Activated T-helper 2 cell treated with anti-CD3 and anti-CD28 coated beads, Interferon-gamma antibody, Interleukin-2, Interleukin-4, amounts not matched to agents 10 μg/mL and 5 μg/mL and 100 μg/mL, durations not matched to agents 14 hours and 24 hours and 36 hours (primary cell): ENCODE results near the gene NME3. TPM values are rescaled to one million over a fixed set of nuclear protein-coding genes. Genes with fewer than 3 reads are reported as not detected.

Source experiments
- DNase-seq: peaks from one replicate; pipeline ENCODE4 v3.0.0; 2021; ENCODE audit warnings: low spot score
- H3K27ac Mint-ChIP-seq: one replicate; pipeline ENCODE4 v1.8.0; 2021; ENCODE audit warnings: mixed read lengths
- H3K27me3 Mint-ChIP-seq: one replicate; pipeline ENCODE4 v1.8.0; 2021; ENCODE audit warnings: low read depth, mixed read lengths
- H3K36me3 Mint-ChIP-seq: one replicate; pipeline ENCODE4 v1.8.0; 2021; ENCODE audit warnings: low read depth, mixed read lengths
- H3K4me1 Mint-ChIP-seq: one replicate; pipeline ENCODE4 v1.8.0; 2021; ENCODE audit warnings: low read depth, mixed read lengths
- H3K4me3 Mint-ChIP-seq: one replicate; pipeline ENCODE4 v1.8.0; 2021; ENCODE audit warnings: low read depth, mild to moderate bottlenecking, moderate library complexity, mixed read lengths
- H3K9me3 Mint-ChIP-seq: one replicate; pipeline ENCODE4 v1.8.0; 2021; ENCODE audit warnings: mixed read lengths
- intact Hi-C: fragments of 100-400 bp; cut with micrococcal nuclease; formaldehyde crosslinking; loops from one replicate; pipeline ENCODE4 v1.15.1; 2023
- total RNA-seq: library from RNA; stranded (reverse); gene quantifications from 2 replicates; pipeline ENCODE4 v1.2.3, GENCODE V29; 2022

Gene NME3
- total RNA-seq, 1 donor from 2014 or later = 46.1 TPM

- Mint-ChIP-seq H3K4me3 (peak within 1 kb of the TSS; percentile 90), H3K9me3 (no peaks in the 10 kb centered on the region), H3K27me3 (no peaks in the 10 kb centered on the region), H3K27ac (peak within 1 kb of the TSS; percentile 83), H3K4me1 (peaks cover 11% of the 10 kb centered on the region), H3K36me3 (peaks cover 11% of the 10 kb centered on the region)
- peak; percentile 99 for DNase-seq
- intact Hi-C loops = loop anchor here (1.0 to 5.0 kb wide), 6 partner anchors 9 to 362 kb away; partner anchors contain the start of genes FAHD1, HAGH, MAPK8IP3 and MRPS34
These were observed 11.3 kb upstream of the NME3 start, which contains the start of the genes NUBP2 and SPSB3 for GRCh38 chr16:1782408-1783264. Gene NUBP2 (plus strand): TSS chr16:1782960. CDS start chr16:1783021, 61 bp downstream. Gene SPSB3 (minus strand): TSS chr16:1782571. CDS start chr16:1781483, 1,088 bp downstream.

- intact Hi-C loops = loop anchor here (1.0 to 5.0 kb wide), 6 partner anchors 9 to 362 kb away; partner anchors contain the start of genes FAHD1, HAGH, MAPK8IP3 and MRPS34
- Mint-ChIP-seq H3K27ac (peak overlapping the region; percentile 67), H3K9me3 (no peaks in the 10 kb centered on the region), H3K36me3 (peaks cover 11% of the 10 kb centered on the region), H3K4me3 (peak overlapping the region; percentile 82), H3K4me1 (peaks cover 11% of the 10 kb centered on the region), H3K27me3 (no peaks in the 10 kb centered on the region)
- DNase-seq = peak; percentile 35
These were observed 10.5 kb upstream of the NME3 start for GRCh38 chr16:1781758-1782407.

GRCh38 chr16:1781254-1781653 lies 9.9 kb upstream of the NME3 start:
- no peaks in the 10 kb centered on the region for H3K27me3 Mint-ChIP-seq
- H3K4me1 Mint-ChIP-seq = peaks cover 11% of the 10 kb centered on the region
- H3K4me3 Mint-ChIP-seq = peak overlapping the region; percentile 82
- peaks cover 11% of the 10 kb centered on the region for H3K36me3 Mint-ChIP-seq
- no peaks in the 10 kb centered on the region for H3K9me3 Mint-ChIP-seq
- intact Hi-C loops = loop anchor here (5.0 kb wide), 1 partner anchor 74 kb away; the partner anchor contains the start of gene MAPK8IP3
- no peak for DNase-seq
- peak overlapping the region; percentile 67 for H3K27ac Mint-ChIP-seq

- Mint-ChIP-seq H3K9me3 (no peaks in the 10 kb centered on the region), H3K4me3 (peak overlapping the region; percentile 82), H3K27ac (no peak overlapping the region), H3K36me3 (peaks cover 11% of the 10 kb centered on the region), H3K4me1 (peaks cover 11% of the 10 kb centered on the region), H3K27me3 (no peaks in the 10 kb centered on the region)
- DNase-seq = no peak
- intact Hi-C loops = loop anchor here (5.0 kb wide), 1 partner anchor 73 kb away; the partner anchor contains the start of gene MAPK8IP3
These were observed 9.3 kb upstream of the NME3 start for GRCh38 chr16:1780677-1781072.

GRCh38 chr16:1779741-1780676 lies 8.7 kb upstream of the NME3 start:
- peaks cover 11% of the 10 kb centered on the region for H3K4me1 Mint-ChIP-seq
- peaks cover 4% of the 10 kb centered on the region for H3K36me3 Mint-ChIP-seq
- DNase-seq = no peak
- intact Hi-C loops = loop anchor here (5.0 to 10.0 kb wide), 2 partner anchors 73 to 475 kb away; partner anchors contain the start of genes MAPK8IP3 and UBE2I
- peak overlapping the region; percentile 30 for H3K4me3 Mint-ChIP-seq
- H3K9me3 Mint-ChIP-seq = no peaks in the 10 kb centered on the region
- no peak overlapping the region for H3K27ac Mint-ChIP-seq
- H3K27me3 Mint-ChIP-seq = no peaks in the 10 kb centered on the region

- intact Hi-C loops = loop anchor here (10.0 kb wide), 1 partner anchor 474 kb away; the partner anchor contains the start of gene UBE2I
- no peak for DNase-seq
- Mint-ChIP-seq H3K4me1 (peaks cover 11% of the 10 kb centered on the region), H3K27ac (no peak overlapping the region), H3K36me3 (peaks cover 4% of the 10 kb centered on the region), H3K9me3 (no peaks in the 10 kb centered on the region), H3K27me3 (no peaks in the 10 kb centered on the region), H3K4me3 (no peak overlapping the region)
These were observed 7.9 kb upstream of the NME3 start for GRCh38 chr16:1779234-1779701.

GRCh38 chr16:1778200-1779179 lies 7.1 kb upstream of the NME3 start:
- H3K4me1 Mint-ChIP-seq = peaks cover 14% of the 10 kb centered on the region
- intact Hi-C loops = loop anchor here (10.0 kb wide), 1 partner anchor 474 kb away; the partner anchor contains the start of gene UBE2I

GRCh38 chr16:1777375-1778199 lies 6.2 kb upstream of the NME3 start:
- H3K36me3 Mint-ChIP-seq = peaks cover 3% of the 10 kb centered on the region
- H3K4me1 Mint-ChIP-seq = peaks cover 12% of the 10 kb centered on the region
- no peaks in the 10 kb centered on the region for H3K9me3 Mint-ChIP-seq
- no peak overlapping the region for H3K4me3 Mint-ChIP-seq
- H3K27me3 Mint-ChIP-seq = no peaks in the 10 kb centered on the region
- intact Hi-C loops = loop anchor here (10.0 kb wide), 1 partner anchor 473 kb away; the partner anchor contains the start of gene UBE2I
- DNase-seq = no peak
- H3K27ac Mint-ChIP-seq = no peak overlapping the region

More at GRCh38 chr16:1778200-1779179, 7.1 kb upstream of the NME3 start:
- H3K4me3 Mint-ChIP-seq = no peak overlapping the region
- H3K9me3 Mint-ChIP-seq = no peaks in the 10 kb centered on the region
- no peak for DNase-seq
- H3K27me3 Mint-ChIP-seq = no peaks in the 10 kb centered on the region
- peaks cover 7% of the 10 kb centered on the region for H3K36me3 Mint-ChIP-seq
- no peak overlapping the region for H3K27ac Mint-ChIP-seq

- Mint-ChIP-seq H3K9me3 (no peaks in the 10 kb centered on the region), H3K36me3 (peaks cover 8% of the 10 kb centered on the region), H3K4me1 (peaks cover 14% of the 10 kb centered on the region), H3K27ac (no peak overlapping the region), H3K4me3 (no peak overlapping the region), H3K27me3 (no peaks in the 10 kb centered on the region)
- intact Hi-C loops = loop anchor here (10.0 kb wide), 1 partner anchor 472 kb away; the partner anchor contains the start of gene UBE2I
- no peak for DNase-seq
These were observed 5.6 kb upstream of the NME3 start for GRCh38 chr16:1776991-1777374.

GRCh38 chr16:1776672-1776955 lies 5.3 kb upstream of the NME3 start:
- intact Hi-C loops = loop anchor here (10.0 kb wide), 1 partner anchor 472 kb away; the partner anchor contains the start of gene UBE2I
- no peak for DNase-seq
- peaks cover 11% of the 10 kb centered on the region for H3K36me3 Mint-ChIP-seq
- peaks cover 11% of the 10 kb centered on the region for H3K4me1 Mint-ChIP-seq
- no peaks in the 10 kb centered on the region for H3K27me3 Mint-ChIP-seq
- H3K9me3 Mint-ChIP-seq = no peaks in the 10 kb centered on the region
- no peak overlapping the region for H3K4me3 Mint-ChIP-seq
- H3K27ac Mint-ChIP-seq = no peak overlapping the region
